Left lobe of liver (tissue), 2 donors: ENCODE results near the gene EPHB2. TPM values are rescaled to one million over a fixed set of nuclear protein-coding genes. Genes with fewer than 3 reads are reported as not detected.
"Not testable (repeated sequence)": the region's sequence is repeated elsewhere in the genome, so short reads cannot be mapped to it uniquely, and the experiment has no call there.

ENCODE experiments used
- ATAC-seq: fragments of 200-7000 bp; cut with Tn5 transposase; one replicate; pipeline ENCODE4 v1.9.1; 2020; ENCODE audit warnings: mild to moderate bottlenecking, moderate library complexity
- DNase-seq: peaks from one replicate; pipeline ENCODE4 v3.0.0-alpha.2; 2020; ENCODE audit warnings: low spot score
- total RNA-seq: library from RNA; stranded (reverse); gene quantifications from one replicate; pipeline ENCODE4 v1.2.1, GENCODE V29; 2021
- donor health status: DM: no; HTN: no; CAD: no; lungs with moderate emphysema.
- donor health status: DM: no; HTN: yes; CAD: no.

The EPHB2 gene
- 0.38 TPM for total RNA-seq

- ATAC-seq (peak; percentile 86), DNase-seq (no peak)
Observed at GRCh38 chr1:22710701-22711049, at the start of gene EPHB2. EPHB2 (plus strand) TSS chr1:22710839; CDS start chr1:22710983, 144 bp downstream.

- DNase-seq (no peak), ATAC-seq (no peak)
Observed at GRCh38 chr1:22661880-22662279, 48.8 kb upstream of the EPHB2 start.

- no peak for DNase-seq
- ATAC-seq = peak; percentile 67
Observed at GRCh38 chr1:22662318-22662717, 48.3 kb upstream of the EPHB2 start.

GRCh38 chr1:22662986-22663408, 47.6 kb upstream of the EPHB2 start:
- ATAC-seq = no peak
- DNase-seq = no peak

GRCh38 chr1:22665752-22666151, 44.9 kb upstream of the EPHB2 start:
- DNase-seq (no peak), ATAC-seq (no peak)

- no peak for DNase-seq
- ATAC-seq = no peak
Observed at GRCh38 chr1:22666412-22666811, 44.2 kb upstream of the EPHB2 start.

- not testable (repeated sequence) for ATAC-seq
Observed at GRCh38 chr1:22668840-22669239, 41.8 kb upstream of the EPHB2 start.

GRCh38 chr1:22670352-22670975, 40.2 kb upstream of the EPHB2 start:
- ATAC-seq = no peak
- DNase-seq = no peak

More at GRCh38 chr1:22668840-22669239, 41.8 kb upstream of the EPHB2 start:
- DNase-seq = not testable (repeated sequence)

GRCh38 chr1:22671999-22672398, 38.6 kb upstream of the EPHB2 start:
- no peak for ATAC-seq

GRCh38 chr1:22673486-22674409, 36.9 kb upstream of the EPHB2 start:
- DNase-seq (peak; percentile 59), ATAC-seq (peak; percentile 90)

More at GRCh38 chr1:22671999-22672398, 38.6 kb upstream of the EPHB2 start:
- no peak for DNase-seq

GRCh38 chr1:22674410-22674749, 36.3 kb upstream of the EPHB2 start:
- DNase-seq = no peak
- no peak for ATAC-seq

GRCh38 chr1:22676151-22676550, 34.5 kb upstream of the EPHB2 start:
- DNase-seq, ATAC-seq: not testable (repeated sequence)

- ATAC-seq = no peak
- DNase-seq = no peak
Observed at GRCh38 chr1:22676916-22677583, 33.6 kb upstream of the EPHB2 start.

- DNase-seq = no peak
- ATAC-seq = no peak
Observed at GRCh38 chr1:22677931-22678896, 32.4 kb upstream of the EPHB2 start.

- no peak for DNase-seq
- peak; percentile 35 for ATAC-seq
Observed at GRCh38 chr1:22680726-22681125, 29.9 kb upstream of the EPHB2 start.

GRCh38 chr1:22681556-22682276, 28.9 kb upstream of the EPHB2 start:
- no peak for DNase-seq
- no peak for ATAC-seq

GRCh38 chr1:22683547-22683946, 27.1 kb upstream of the EPHB2 start:
- DNase-seq (no peak), ATAC-seq (no peak)

GRCh38 chr1:22685591-22686059, 25.0 kb upstream of the EPHB2 start:
- DNase-seq (no peak), ATAC-seq (no peak)

GRCh38 chr1:22687191-22687590, 23.4 kb upstream of the EPHB2 start:
- DNase-seq (no peak), ATAC-seq (no peak)

- ATAC-seq (no peak), DNase-seq (no peak)
Observed at GRCh38 chr1:22688466-22688865, 22.2 kb upstream of the EPHB2 start.
